ENCODE measurements around the gene IRX1. TPM values are rescaled to one million over a fixed set of nuclear protein-coding genes. Genes with fewer than 3 reads are reported as not detected.

IRX1 gene
- total RNA-seq, 1 experiment from 2014 or later = 4.1 TPM

- no peak overlapping the region for H2BK15ac ChIP-seq (ENCODE audit: low read depth, low read length)
- H4K5ac ChIP-seq (ENCODE audit: insufficient read length, low read depth, low read length) = no peak overlapping the region
- Mint-ChIP-seq H3K27ac (no peak overlapping the region), H3K4me1 (peaks cover 30 to 35% of the 10 kb centered on the region in 2 experiments), H3K4me3 (peak overlapping the region; percentile 52 to 71), H3K27me3 (ENCODE audit: low read depth) (peaks cover 98% of the 10 kb centered on the region), H3K9me3 (peaks cover 0 to 7% of the 10 kb centered on the region in 2 experiments; a peak in 3 of 5 replicates), H3K36me3 (ENCODE audit: insufficient read depth in 1 of 3, low read depth in 3 of 3) (no peaks in the 10 kb centered on the region; a peak in 1 of 7 replicates)
- H3K9me3 ChIP-seq (ENCODE audit: control insufficient read depth, low read depth, low read length) = no peaks in the 10 kb centered on the region
- no peak overlapping the region for H2AK5ac ChIP-seq (ENCODE audit: insufficient read length, low read length)
- peaks cover 66% of the 10 kb centered on the region for H3K27me3 ChIP-seq (ENCODE audit: insufficient read depth, low read length)
- peak; percentile 70 for DNase-seq
- H3K23me2 ChIP-seq (ENCODE audit: insufficient read length, low read depth, low read length, poor library complexity, severe bottlenecking) = peaks cover 17% of the 10 kb centered on the region
- no peak overlapping the region for H3K27ac ChIP-seq (ENCODE audit: insufficient read length, low read depth, low read length)
- no peak overlapping the region for H3K14ac ChIP-seq (ENCODE audit: insufficient read depth, low read length)
- H2BK20ac ChIP-seq (ENCODE audit: low read depth, low read length, poor library complexity, severe bottlenecking) = no peak overlapping the region
- H3K23ac ChIP-seq (ENCODE audit: insufficient read length, low read depth, low read length) = no peak overlapping the region
- H3K56ac ChIP-seq (ENCODE audit: insufficient read length, low read depth, low read length) = no peak overlapping the region
- H2BK120ac ChIP-seq (ENCODE audit: low read depth, low read length, poor library complexity, severe bottlenecking) = no peak overlapping the region
- no peak overlapping the region for H4K91ac ChIP-seq (ENCODE audit: insufficient read length, low read depth, low read length)
- no peak overlapping the region for H2BK5ac ChIP-seq (ENCODE audit: insufficient read length, low read length)
- no peak overlapping the region for H2AFZ ChIP-seq (ENCODE audit: low read length)
- no peak overlapping the region for H3K9ac ChIP-seq (ENCODE audit: extremely low read depth, insufficient read length, low read length)
- TF ChIP-seq CTCF (conservative IDR thresholded peaks at IDR 0.05) = peak; percentile 85
- no peak overlapping the region for H3T11ph ChIP-seq (ENCODE audit: low read length)
- no peak overlapping the region for H2BK12ac ChIP-seq (ENCODE audit: insufficient read length, low read depth, low read length)
- H3K18ac ChIP-seq (ENCODE audit: insufficient read length, low read depth, low read length) = no peak overlapping the region
- no CpG with 5 or more reads among the region's 45 CpGs for WGBS (ENCODE audit: extremely low coverage, insufficient read length, low lambda C conversion rate)
- no peaks in the 10 kb centered on the region for H3K79me1 ChIP-seq (ENCODE audit: insufficient read depth, low read depth, low read length, poor library complexity, severe bottlenecking)
- H4K20me1 ChIP-seq (ENCODE audit: control insufficient read depth, insufficient read depth, insufficient read length) = no peaks in the 10 kb centered on the region
- H3K4me2 ChIP-seq (ENCODE audit: insufficient read depth, insufficient read length, low read length) = peak overlapping the region; percentile 27
- no peaks in the 10 kb centered on the region for H3K79me2 ChIP-seq (ENCODE audit: insufficient read depth, low read length)
- H3K4ac ChIP-seq (ENCODE audit: low read depth, low read length) = no peak overlapping the region
- H4K8ac ChIP-seq (replicated peaks; ENCODE audit: insufficient read length, low read depth, low read length) = no peak overlapping the region
- H3K4me1 ChIP-seq (ENCODE audit: insufficient read depth, low read length) = no peaks in the 10 kb centered on the region
These were observed 7.3 kb downstream of the IRX1 start for GRCh38 chr5:3602785-3603502.

Measured in H9 (cell line).